NCI-H1930 (cell line): Measurements from ENCODE around the gene RNF152.

Experiments used
- DNase-seq, 2 experiments: peaks; one replicate each; lab custom pipeline; 2025; lab: John Stamatoyannopoulos, UW

Gene RNF152

GRCh38 chr18:61894751-61895524, 2.1 kb upstream of the RNF152 start:
- DNase-seq = no peak

- peak; percentile 62 to 71 for DNase-seq
These were observed 1.4 kb upstream of the RNF152 start for GRCh38 chr18:61893971-61894750.

GRCh38 chr18:61893309-61893970, 633 bp upstream of the RNF152 start:
- DNase-seq = peak in 1 of 2 experiments; percentile 71

GRCh38 chr18:61891894-61892293, 913 bp downstream of the RNF152 start:
- no peak for DNase-seq

- DNase-seq = no peak
These were observed 1.5 kb downstream of the RNF152 start for GRCh38 chr18:61891271-61891670.

- no peak for DNase-seq
These were observed 2.5 kb downstream of the RNF152 start for GRCh38 chr18:61890344-61890743.

GRCh38 chr18:61889541-61889940, 3.3 kb downstream of the RNF152 start:
- no peak for DNase-seq

- DNase-seq = no peak
These were observed 4.2 kb downstream of the RNF152 start for GRCh38 chr18:61888622-61889021.

- DNase-seq = no peak
These were observed 5.0 kb downstream of the RNF152 start for GRCh38 chr18:61887838-61888237.

- no peak for DNase-seq
These were observed 9.3 kb downstream of the RNF152 start for GRCh38 chr18:61883547-61883946.

GRCh38 chr18:61882296-61883004, 10.4 kb downstream of the RNF152 start:
- no peak for DNase-seq

- peak; percentile 15 to 25 for DNase-seq
These were observed 15.9 kb downstream of the RNF152 start for GRCh38 chr18:61876899-61877298.

- DNase-seq = no peak
These were observed 22.7 kb downstream of the RNF152 start for GRCh38 chr18:61870151-61870550.

- DNase-seq = no peak
These were observed 23.2 kb downstream of the RNF152 start for GRCh38 chr18:61869636-61870035.

- no peak for DNase-seq
These were observed 27.2 kb downstream of the RNF152 start for GRCh38 chr18:61865466-61866175.

- DNase-seq = no peak
These were observed 31.4 kb downstream of the RNF152 start for GRCh38 chr18:61861372-61861771.

GRCh38 chr18:61860302-61860701, 32.5 kb downstream of the RNF152 start:
- no peak for DNase-seq

GRCh38 chr18:61859113-61859512, 33.7 kb downstream of the RNF152 start:
- DNase-seq = no peak

GRCh38 chr18:61856678-61857077, 36.1 kb downstream of the RNF152 start:
- peak in 1 of 2 experiments; percentile 8 for DNase-seq

- no peak for DNase-seq
These were observed 37.1 kb downstream of the RNF152 start for GRCh38 chr18:61855449-61856378.
